WERI-Rb-1 (cell line): Measurements from ENCODE around the gene KNSTRN.

Experiments
- DNase-seq: peaks from one replicate; pipeline ENCODE4 v3.0.0-alpha.2; 2020
- H3K27ac ChIP-seq: fragments of 250-450 bp; sonication (Bioruptor Pico); 2 replicates; pipeline ENCODE4 v1.5.1; 2020; ENCODE audit warnings: mild to moderate bottlenecking, moderate library complexity
- H3K27me3 ChIP-seq: fragments of 250-450 bp; sonication (Bioruptor Pico); 2 replicates; pipeline ENCODE4 v1.5.1; 2021; ENCODE audit warnings: mild to moderate bottlenecking, low read depth, moderate library complexity; ENCODE audit not compliant: insufficient read depth, severe bottlenecking
- H3K36me3 ChIP-seq: fragments of 250-450 bp; sonication (Bioruptor Pico); 2 replicates; pipeline ENCODE4 v1.5.1; 2020; ENCODE audit warnings: mild to moderate bottlenecking, moderate library complexity
- H3K4me3 ChIP-seq: 2 replicates; pipeline ENCODE4 v1.5.1; 2011; ENCODE audit warnings: low read depth, mild to moderate bottlenecking, control low read depth, low read length
- H3K9me3 ChIP-seq: fragments of 250-450 bp; sonication (Bioruptor Pico); 2 replicates; pipeline ENCODE4 v1.5.1; 2021; ENCODE audit warnings: mild to moderate bottlenecking, moderate library complexity; ENCODE audit not compliant: severe bottlenecking
- TF ChIP-seq, protein P1 (sequence below): IDR thresholded peaks from 2 replicates; pipeline ENCODE4 v1.5.1; 2011; ENCODE audit warnings: low read depth, mild to moderate bottlenecking, control low read depth, inconsistent platforms, low read length

KNSTRN gene

GRCh38 chr15:40361640-40362039 is 20.9 kb upstream of the KNSTRN start:
- H3K9me3 ChIP-seq = no peaks in the 10 kb centered on the region
- H3K36me3 ChIP-seq = no peaks in the 10 kb centered on the region; the same call in none of the 2 replicates
- no peak overlapping the region for H3K4me3 ChIP-seq
- DNase-seq = no peak
- TF ChIP-seq, protein P1, sequence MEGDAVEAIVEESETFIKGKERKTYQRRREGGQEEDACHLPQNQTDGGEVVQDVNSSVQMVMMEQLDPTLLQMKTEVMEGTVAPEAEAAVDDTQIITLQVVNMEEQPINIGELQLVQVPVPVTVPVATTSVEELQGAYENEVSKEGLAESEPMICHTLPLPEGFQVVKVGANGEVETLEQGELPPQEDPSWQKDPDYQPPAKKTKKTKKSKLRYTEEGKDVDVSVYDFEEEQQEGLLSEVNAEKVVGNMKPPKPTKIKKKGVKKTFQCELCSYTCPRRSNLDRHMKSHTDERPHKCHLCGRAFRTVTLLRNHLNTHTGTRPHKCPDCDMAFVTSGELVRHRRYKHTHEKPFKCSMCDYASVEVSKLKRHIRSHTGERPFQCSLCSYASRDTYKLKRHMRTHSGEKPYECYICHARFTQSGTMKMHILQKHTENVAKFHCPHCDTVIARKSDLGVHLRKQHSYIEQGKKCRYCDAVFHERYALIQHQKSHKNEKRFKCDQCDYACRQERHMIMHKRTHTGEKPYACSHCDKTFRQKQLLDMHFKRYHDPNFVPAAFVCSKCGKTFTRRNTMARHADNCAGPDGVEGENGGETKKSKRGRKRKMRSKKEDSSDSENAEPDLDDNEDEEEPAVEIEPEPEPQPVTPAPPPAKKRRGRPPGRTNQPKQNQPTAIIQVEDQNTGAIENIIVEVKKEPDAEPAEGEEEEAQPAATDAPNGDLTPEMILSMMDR = no peak
- no peak overlapping the region for H3K27ac ChIP-seq
- H3K27me3 ChIP-seq = no peaks in the 10 kb centered on the region

DNA sequence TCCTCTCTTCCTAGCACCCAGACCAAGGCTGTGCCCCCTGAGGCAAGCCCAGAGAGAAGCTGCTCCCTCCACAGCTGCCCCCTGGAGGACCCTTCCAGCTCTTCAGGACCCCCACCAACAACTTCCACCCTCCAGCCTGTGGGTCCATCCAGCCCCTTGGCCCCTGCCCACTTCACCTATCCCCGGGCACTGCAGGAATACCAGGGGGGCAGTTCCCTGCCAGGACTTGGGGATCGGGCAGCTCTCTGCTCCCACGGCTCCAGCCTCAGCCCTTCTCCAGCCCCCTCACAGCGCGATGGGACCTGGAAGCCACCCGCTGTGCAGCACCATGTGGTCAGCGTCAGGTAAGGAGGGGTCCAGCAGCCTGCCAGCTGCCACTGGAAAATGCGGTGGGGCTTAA is 18.9 kb upstream of the KNSTRN start:
- Histone ChIP-seq H3K36me3 (peaks cover 4% of the 10 kb centered on the region), H3K9me3 (no peaks in the 10 kb centered on the region), H3K27ac (no peak overlapping the region), H3K27me3 (no peaks in the 10 kb centered on the region), H3K4me3 (no peak overlapping the region)
- no peak for DNase-seq
- TF ChIP-seq, protein P1 = no peak

GRCh38 chr15:40364251-40364650 is 18.3 kb upstream of the KNSTRN start:
- TF ChIP-seq, protein P1 = no peak
- Histone ChIP-seq H3K27ac (no peak overlapping the region), H3K27me3 (no peaks in the 10 kb centered on the region), H3K36me3 (peaks cover 8% of the 10 kb centered on the region), H3K9me3 (no peaks in the 10 kb centered on the region), H3K4me3 (no peak overlapping the region)
- no peak for DNase-seq

DNA sequence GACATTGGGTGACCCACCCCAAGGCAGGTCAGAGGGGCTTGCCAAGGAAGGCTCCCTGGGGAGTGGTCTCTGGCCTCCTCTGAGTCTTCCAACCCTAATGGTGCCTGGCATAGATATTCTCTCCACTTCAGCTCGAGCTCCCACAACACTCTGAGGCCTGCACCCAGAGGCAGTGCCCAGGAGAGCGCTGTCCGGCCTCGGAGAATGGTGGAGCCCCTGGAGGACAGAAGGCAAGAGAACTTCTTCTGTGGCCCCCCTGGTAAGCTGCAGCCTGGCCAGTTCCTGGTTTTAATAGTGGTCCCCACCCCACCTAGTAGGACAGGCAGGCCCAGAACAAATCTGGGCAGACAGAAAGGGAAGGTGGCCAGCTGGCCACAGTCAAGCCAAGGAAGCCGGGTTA is 17.5 kb upstream of the KNSTRN start:
- Histone ChIP-seq H3K36me3 (peaks cover 9% of the 10 kb centered on the region), H3K4me3 (no peak overlapping the region), H3K27ac (no peak overlapping the region), H3K27me3 (no peaks in the 10 kb centered on the region), H3K9me3 (no peaks in the 10 kb centered on the region)
- DNase-seq = no peak
- TF ChIP-seq, protein P1 = no peak

- H3K36me3 ChIP-seq = peaks cover 9% of the 10 kb centered on the region
- no peak overlapping the region for H3K4me3 ChIP-seq
- DNase-seq = no peak
- no peaks in the 10 kb centered on the region for H3K9me3 ChIP-seq
- TF ChIP-seq, protein P1 = no peak
- H3K27ac ChIP-seq = no peak overlapping the region
- H3K27me3 ChIP-seq = no peaks in the 10 kb centered on the region
Measured at GRCh38 chr15:40365624-40366456, 16.7 kb upstream of the KNSTRN start.
